ENCODE data around the gene IDI1.

Gene IDI1

DNA sequence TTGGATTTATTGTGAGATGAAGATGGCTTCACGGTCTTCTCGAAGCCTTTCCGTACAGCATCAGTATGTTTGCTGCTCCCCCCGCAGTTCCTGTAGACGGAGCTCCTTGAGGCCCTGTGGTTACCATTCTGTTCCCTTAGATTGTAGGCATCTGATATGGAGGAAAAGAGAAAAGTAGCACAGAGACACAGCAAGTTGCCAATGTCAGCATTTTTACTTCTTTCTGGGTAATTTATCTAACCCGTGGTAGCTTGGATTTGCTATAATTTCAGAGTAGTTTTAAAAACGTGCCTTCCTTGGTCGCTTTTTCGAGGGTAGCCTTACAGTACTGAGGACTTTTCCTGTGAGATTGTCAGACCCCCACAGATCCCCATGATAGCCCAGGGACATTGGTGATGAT is 44.8 kb upstream of the IDI1 start:
- ChIA-PET POLR2A (no interaction called here), CTCF (no interaction called here)
- no peak for TF ChIP-seq ZNF384 (IDR thresholded peaks at IDR 0.05)
- TF ChIP-seq FOXK2 (IDR thresholded peaks at IDR 0.05) = no peak
- no peak for TF ChIP-seq HDGF (IDR thresholded peaks at IDR 0.05; ENCODE audit: borderline replicate concordance)
- TF ChIP-seq LEF1 (IDR thresholded peaks at IDR 0.05; ENCODE audit: borderline replicate concordance) = no peak
- no peak for TF ChIP-seq CTBP1 (IDR thresholded peaks at IDR 0.05; ENCODE audit: borderline replicate concordance)
- TF ChIP-seq, protein P1, sequence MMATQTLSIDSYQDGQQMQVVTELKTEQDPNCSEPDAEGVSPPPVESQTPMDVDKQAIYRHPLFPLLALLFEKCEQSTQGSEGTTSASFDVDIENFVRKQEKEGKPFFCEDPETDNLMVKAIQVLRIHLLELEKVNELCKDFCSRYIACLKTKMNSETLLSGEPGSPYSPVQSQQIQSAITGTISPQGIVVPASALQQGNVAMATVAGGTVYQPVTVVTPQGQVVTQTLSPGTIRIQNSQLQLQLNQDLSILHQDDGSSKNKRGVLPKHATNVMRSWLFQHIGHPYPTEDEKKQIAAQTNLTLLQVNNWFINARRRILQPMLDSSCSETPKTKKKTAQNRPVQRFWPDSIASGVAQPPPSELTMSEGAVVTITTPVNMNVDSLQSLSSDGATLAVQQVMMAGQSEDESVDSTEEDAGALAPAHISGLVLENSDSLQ (IDR thresholded peaks at IDR 0.05) = no peak
- TF ChIP-seq SUZ12 (IDR thresholded peaks at IDR 0.05) = no peak
- no peak for TF ChIP-seq L3MBTL2 (conservative IDR thresholded peaks at IDR 0.05)
- TF ChIP-seq TARDBP (IDR thresholded peaks at IDR 0.05) = no peak
- TF ChIP-seq ARNT (IDR thresholded peaks at IDR 0.05) = no peak
- TF ChIP-seq FOXM1 (IDR thresholded peaks at IDR 0.05; ENCODE audit: borderline replicate concordance) = no peak
- no peak for TF ChIP-seq FOXA1 (IDR thresholded peaks at IDR 0.05)
- TF ChIP-seq BHLHE40 (IDR thresholded peaks at IDR 0.05; ENCODE audit: borderline replicate concordance) = no peak
- no peak for TF ChIP-seq ELF4 (IDR thresholded peaks at IDR 0.05)
- no peak for TF ChIP-seq NFRKB (IDR thresholded peaks at IDR 0.05)
- no peak for TF ChIP-seq SP1 (IDR thresholded peaks at IDR 0.05)
- DNase-seq (ENCODE audit: extremely low spot score) = no peak

GRCh38 chr10:1090696-1091095 is 41.8 kb upstream of the IDI1 start:
- DNase-seq (ENCODE audit: extremely low spot score) = no peak
- ChIA-PET CTCF (interaction anchor here (1.4 kb wide), 1 partner anchor 19 kb away, joined by 4 read pairs; no protein-coding TSS in a partner anchor), POLR2A (interaction anchor here (1.0 kb wide), 1 partner anchor 42 kb away, joined by 3 read pairs; the partner anchor contains the start of gene IDI1)
- no peak for TF ChIP-seq CTBP1 (IDR thresholded peaks at IDR 0.05; ENCODE audit: borderline replicate concordance)
- TF ChIP-seq BHLHE40 (IDR thresholded peaks at IDR 0.05; ENCODE audit: borderline replicate concordance) = no peak
- TF ChIP-seq LEF1 (IDR thresholded peaks at IDR 0.05; ENCODE audit: borderline replicate concordance) = no peak
- no peak for TF ChIP-seq HDGF (IDR thresholded peaks at IDR 0.05; ENCODE audit: borderline replicate concordance)
- no peak for TF ChIP-seq NFRKB (IDR thresholded peaks at IDR 0.05)
- TF ChIP-seq FOXK2 (IDR thresholded peaks at IDR 0.05) = no peak
- TF ChIP-seq ZNF384 (IDR thresholded peaks at IDR 0.05) = no peak
- TF ChIP-seq FOXM1 (IDR thresholded peaks at IDR 0.05; ENCODE audit: borderline replicate concordance) = no peak
- no peak for TF ChIP-seq FOXA1 (IDR thresholded peaks at IDR 0.05)
- TF ChIP-seq ARNT (IDR thresholded peaks at IDR 0.05) = no peak
- TF ChIP-seq, protein P1 (IDR thresholded peaks at IDR 0.05) = no peak
- no peak for TF ChIP-seq SP1 (IDR thresholded peaks at IDR 0.05)
- TF ChIP-seq ELF4 (IDR thresholded peaks at IDR 0.05) = no peak
- no peak for TF ChIP-seq L3MBTL2 (conservative IDR thresholded peaks at IDR 0.05)
- TF ChIP-seq TARDBP (IDR thresholded peaks at IDR 0.05) = no peak
- no peak for TF ChIP-seq SUZ12 (IDR thresholded peaks at IDR 0.05)

- CTCF ChIA-PET = no interaction called here
- POLR2A ChIA-PET = no interaction called here
- no peak for DNase-seq (ENCODE audit: extremely low spot score)
- TF ChIP-seq SP1 (IDR thresholded peaks at IDR 0.05) = no peak
- TF ChIP-seq HDGF (IDR thresholded peaks at IDR 0.05; ENCODE audit: borderline replicate concordance) = no peak
- TF ChIP-seq FOXM1 (IDR thresholded peaks at IDR 0.05; ENCODE audit: borderline replicate concordance) = no peak
- TF ChIP-seq TARDBP (IDR thresholded peaks at IDR 0.05) = no peak
- no peak for TF ChIP-seq LEF1 (IDR thresholded peaks at IDR 0.05; ENCODE audit: borderline replicate concordance)
- no peak for TF ChIP-seq FOXK2 (IDR thresholded peaks at IDR 0.05)
- TF ChIP-seq NFRKB (IDR thresholded peaks at IDR 0.05) = no peak
- TF ChIP-seq FOXA1 (IDR thresholded peaks at IDR 0.05) = no peak
- no peak for TF ChIP-seq CTBP1 (IDR thresholded peaks at IDR 0.05; ENCODE audit: borderline replicate concordance)
- no peak for TF ChIP-seq ZNF384 (IDR thresholded peaks at IDR 0.05)
- TF ChIP-seq, protein P1 (IDR thresholded peaks at IDR 0.05) = no peak
- no peak for TF ChIP-seq ELF4 (IDR thresholded peaks at IDR 0.05)
- TF ChIP-seq ARNT (IDR thresholded peaks at IDR 0.05) = no peak
Observed at GRCh38 chr10:1089017-1089689, 40.2 kb upstream of the IDI1 start.

DNA sequence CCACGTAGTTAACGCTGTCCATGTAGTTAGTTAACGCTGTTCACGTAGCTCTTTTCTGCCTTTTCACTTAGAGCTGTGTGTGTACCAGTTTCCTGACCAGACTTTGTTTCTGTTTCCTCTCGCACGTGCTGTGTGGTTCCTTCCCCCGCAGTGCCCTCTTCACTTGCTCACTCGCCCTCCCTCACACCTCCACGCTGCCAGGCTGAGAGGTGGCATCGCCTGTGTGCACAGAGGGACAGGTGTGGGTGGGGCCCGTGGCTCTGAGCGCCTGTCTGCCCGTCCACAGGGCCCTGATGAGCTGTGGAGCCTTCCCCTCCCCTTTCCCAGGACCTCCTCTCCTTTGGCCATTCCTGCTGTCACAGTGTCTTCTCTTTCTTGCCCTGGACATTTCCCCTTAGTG is 37.9 kb upstream of the IDI1 start:
- POLR2A ChIA-PET = no interaction called here
- CTCF ChIA-PET = interaction anchor here (0.7 kb wide), 1 partner anchor 23 kb away, joined by 3 read pairs; no protein-coding TSS in a partner anchor
- DNase-seq (ENCODE audit: extremely low spot score) = no peak
- no peak for TF ChIP-seq ARNT (IDR thresholded peaks at IDR 0.05)
- no peak for TF ChIP-seq LEF1 (IDR thresholded peaks at IDR 0.05; ENCODE audit: borderline replicate concordance)
- no peak for TF ChIP-seq FOXM1 (IDR thresholded peaks at IDR 0.05; ENCODE audit: borderline replicate concordance)
- no peak for TF ChIP-seq SUZ12 (IDR thresholded peaks at IDR 0.05)
- TF ChIP-seq SP1 (IDR thresholded peaks at IDR 0.05) = no peak
- TF ChIP-seq ELF4 (IDR thresholded peaks at IDR 0.05) = no peak
- no peak for TF ChIP-seq CTBP1 (IDR thresholded peaks at IDR 0.05; ENCODE audit: borderline replicate concordance)
- no peak for TF ChIP-seq L3MBTL2 (conservative IDR thresholded peaks at IDR 0.05)
- no peak for TF ChIP-seq FOXK2 (IDR thresholded peaks at IDR 0.05)
- TF ChIP-seq HDGF (IDR thresholded peaks at IDR 0.05; ENCODE audit: borderline replicate concordance) = no peak
- TF ChIP-seq BHLHE40 (IDR thresholded peaks at IDR 0.05; ENCODE audit: borderline replicate concordance) = no peak
- TF ChIP-seq TARDBP (IDR thresholded peaks at IDR 0.05) = no peak
- TF ChIP-seq, protein P1 (IDR thresholded peaks at IDR 0.05) = no peak
- no peak for TF ChIP-seq ZNF384 (IDR thresholded peaks at IDR 0.05)
- no peak for TF ChIP-seq FOXA1 (IDR thresholded peaks at IDR 0.05)
- no peak for TF ChIP-seq NFRKB (IDR thresholded peaks at IDR 0.05)

DNA sequence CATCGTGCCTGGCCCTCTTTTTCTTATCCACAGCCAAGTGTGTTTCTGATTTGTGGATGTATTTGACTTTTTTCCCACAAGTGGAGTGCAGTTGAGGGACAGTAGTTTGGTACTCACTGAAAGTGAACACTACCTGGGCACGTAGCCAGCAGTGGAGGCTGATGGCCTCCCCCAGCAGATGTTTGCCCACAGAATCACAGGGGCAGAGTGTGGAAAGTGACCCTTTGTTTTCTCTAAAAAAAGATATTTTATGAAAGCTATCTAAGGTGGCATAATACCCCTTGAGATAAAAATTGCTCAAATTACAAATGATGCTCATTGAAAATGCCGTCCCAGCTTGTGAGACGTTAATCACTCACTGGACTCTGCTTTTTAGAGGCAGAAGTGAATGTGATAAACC is 36.3 kb upstream of the IDI1 start:
- no peak for DNase-seq (ENCODE audit: extremely low spot score)
- POLR2A ChIA-PET = no interaction called here
- CTCF ChIA-PET = no interaction called here
- TF ChIP-seq LEF1 (IDR thresholded peaks at IDR 0.05; ENCODE audit: borderline replicate concordance) (no peak), CTBP1 (IDR thresholded peaks at IDR 0.05; ENCODE audit: borderline replicate concordance) (no peak), ZNF384 (IDR thresholded peaks at IDR 0.05) (no peak), FOXK2 (IDR thresholded peaks at IDR 0.05) (no peak), SP1 (IDR thresholded peaks at IDR 0.05) (no peak), ELF4 (IDR thresholded peaks at IDR 0.05) (no peak), NFRKB (IDR thresholded peaks at IDR 0.05) (no peak), TARDBP (IDR thresholded peaks at IDR 0.05) (no peak), FOXM1 (IDR thresholded peaks at IDR 0.05; ENCODE audit: borderline replicate concordance) (no peak), L3MBTL2 (conservative IDR thresholded peaks at IDR 0.05) (no peak), FOXA1 (IDR thresholded peaks at IDR 0.05) (no peak), BHLHE40 (IDR thresholded peaks at IDR 0.05; ENCODE audit: borderline replicate concordance) (no peak), ARNT (IDR thresholded peaks at IDR 0.05) (no peak), HDGF (IDR thresholded peaks at IDR 0.05; ENCODE audit: borderline replicate concordance) (no peak), SUZ12 (IDR thresholded peaks at IDR 0.05) (no peak)
- TF ChIP-seq, protein P1 (IDR thresholded peaks at IDR 0.05) = no peak

Data from HEK293T (cell line).